GM18870 (cell line): ENCODE measurements around the gene STK26.
"Not testable (repeated sequence)": the region's sequence is repeated elsewhere in the genome, so short reads cannot be mapped to it uniquely, and the experiment has no call there.

Experiments
- ATAC-seq: cut with Tn5 transposase; IDR thresholded peaks from one replicate; pipeline ENCODE4 v1.9.1; 2021; ENCODE audit warnings: moderate library complexity; ENCODE audit not compliant: unreplicated experiment

Gene STK26

GRCh38 chrX:132092439-132093065 lies 69.5 kb downstream of the STK26 start:
- ATAC-seq: peak; percentile 77

- no peak for ATAC-seq
Observed at GRCh38 chrX:132093239-132093860, 70.2 kb downstream of the STK26 start.

- ATAC-seq: no peak
Observed at GRCh38 chrX:132094164-132094563, 71.1 kb downstream of the STK26 start.

- not testable (repeated sequence) for ATAC-seq
Observed at GRCh38 chrX:132098704-132099103, 75.6 kb downstream of the STK26 start.

GRCh38 chrX:132101206-132101605 lies 78.1 kb downstream of the STK26 start:
- no peak for ATAC-seq

GRCh38 chrX:132101799-132102198 lies 78.7 kb downstream of the STK26 start:
- no peak for ATAC-seq

- ATAC-seq: no peak
Observed at GRCh38 chrX:132107291-132107690, 84.2 kb downstream of the STK26 start.

- no peak for ATAC-seq
Observed at GRCh38 chrX:132114607-132115006, 91.5 kb downstream of the STK26 start.

GRCh38 chrX:132115792-132116191 lies 92.7 kb downstream of the STK26 start:
- no peak for ATAC-seq

- ATAC-seq: no peak
Observed at GRCh38 chrX:132118358-132118757, 95.3 kb downstream of the STK26 start.

- no peak for ATAC-seq
Observed at GRCh38 chrX:132119283-132119682, 96.2 kb downstream of the STK26 start.

- no peak for ATAC-seq
Observed at GRCh38 chrX:132119821-132120515, 96.9 kb downstream of the STK26 start.

GRCh38 chrX:132120913-132121312 lies 97.8 kb downstream of the STK26 start:
- ATAC-seq: no peak
